SU-DHL-6 (cell line): Measurements from ENCODE around the gene USF2.

Experiments used
- CTCF ChIP-seq: fragments of 200-600 bp; sonication (generic); IDR thresholded peaks from one replicate; pipeline ENCODE4 v1.5.1; 2017; ENCODE audit warnings: antibody characterized with exemption, mild to moderate bottlenecking, low read length, moderate library complexity; ENCODE audit not compliant: insufficient read depth, poor library complexity, severe bottlenecking
- EZH2phosphoT487 ChIP-seq: fragments of 200-600 bp; sonication (generic), shearing (Covaris generic); conservative IDR thresholded peaks from 2 replicates; pipeline ENCODE4 v1.6.1; 2018; ENCODE audit warnings: mild to moderate bottlenecking, antibody characterized with exemption, low read length, moderate library complexity, mixed read lengths

- TF ChIP-seq CTCF = no peak
- no peak for TF ChIP-seq EZH2phosphoT487
These were observed 28.7 kb downstream of the USF2 start for GRCh38 chr19:35297515-35297848.
